Keratinocyte (primary cell): ENCODE results near the gene BLTP3A. TPM values are rescaled to one million over a fixed set of nuclear protein-coding genes. Genes with fewer than 3 reads are reported as not detected.
"Not testable (repeated sequence)": the region's sequence is repeated elsewhere in the genome, so short reads cannot be mapped to it uniquely, and the experiment has no call there.

Experiments used
- DNase-seq: peaks from one replicate; pipeline ENCODE4 v3.0.0-alpha.2; 2011; ENCODE audit warnings: low read depth, missing footprints, low spot score
- FAIRE-seq: peaks from 2 replicates; lab custom pipeline; 2011; peaks lifted over from hg19 to GRCh38; lab: Jason Lieb, UNC
- H2AFZ ChIP-seq: 2 replicates; pipeline ENCODE4 v1.6.0; 2012; ENCODE audit warnings: low read length, control low read depth, inconsistent platforms; ENCODE audit not compliant: control insufficient read depth
- H3K27ac ChIP-seq: 2 replicates; pipeline ENCODE4 v1.5.1; 2011; ENCODE audit warnings: low read length; ENCODE audit not compliant: control insufficient read depth, insufficient read depth
- H3K27me3 ChIP-seq: 3 replicates; pipeline ENCODE4 v1.6.0; 2011; ENCODE audit warnings: low read length; ENCODE audit not compliant: control insufficient read depth, insufficient read depth; ENCODE audit errors: extremely low read depth
- H3K36me3 ChIP-seq, 2 experiments: 2 replicates in 1 of 2; 3 replicates in 1 of 2; pipeline ENCODE4 v1.5.1; 2011; ENCODE audit warnings: low read length in 2 of 2, mild to moderate bottlenecking in 1 of 2; ENCODE audit not compliant: control insufficient read depth in 2 of 2, insufficient read depth in 2 of 2; ENCODE audit errors: extremely low read depth in 1 of 2
- H3K4me1 ChIP-seq: 3 replicates; pipeline ENCODE4 v1.5.1; 2011; ENCODE audit warnings: low read length; ENCODE audit not compliant: control insufficient read depth, insufficient read depth; ENCODE audit errors: extremely low read depth
- H3K4me2 ChIP-seq: 3 replicates; pipeline ENCODE4 v1.6.0; 2011; ENCODE audit warnings: low read depth, low read length; ENCODE audit not compliant: control insufficient read depth, insufficient read depth; ENCODE audit errors: extremely low read depth
- H3K4me3 ChIP-seq, 3 experiments: fragments of 200-600 bp in 1 of 3; sonication (generic) in 1 of 3; 2 replicates in 2 of 3; 3 replicates in 1 of 3; pipeline ENCODE4 v1.5.1; 2011 to 2016; ENCODE audit warnings: low read length in 3 of 3, mild to moderate bottlenecking in 3 of 3, control low read depth in 2 of 3, inconsistent platforms in 1 of 3, low read depth in 1 of 3, mixed read lengths in 1 of 3, mixed run types in 1 of 3, moderate library complexity in 1 of 3; ENCODE audit not compliant: control insufficient read depth in 2 of 3, insufficient read depth in 2 of 3; ENCODE audit errors: extremely low read depth in 1 of 3
- H3K79me2 ChIP-seq: 2 replicates; pipeline ENCODE4 v1.6.0; 2012; ENCODE audit warnings: low read length; ENCODE audit not compliant: control insufficient read depth, insufficient read depth
- H3K9ac ChIP-seq: 3 replicates; pipeline ENCODE4 v1.6.0; 2011; ENCODE audit warnings: low read length; ENCODE audit not compliant: control insufficient read depth, insufficient read depth; ENCODE audit errors: extremely low read depth
- H3K9me1 ChIP-seq: 3 replicates; pipeline ENCODE4 v1.6.0; 2011; ENCODE audit warnings: low read length; ENCODE audit not compliant: control insufficient read depth, insufficient read depth; ENCODE audit errors: extremely low read depth
- H3K9me3 ChIP-seq: 2 replicates; pipeline ENCODE4 v1.5.1; 2012; ENCODE audit warnings: low read depth, low read length; ENCODE audit not compliant: control insufficient read depth
- H4K20me1 ChIP-seq: 3 replicates; pipeline ENCODE4 v1.6.0; 2011; ENCODE audit warnings: low read length; ENCODE audit not compliant: control insufficient read depth, insufficient read depth; ENCODE audit errors: extremely low read depth
- CTCF ChIP-seq, 3 experiments: IDR thresholded peaks in 1 of 3; conservative IDR thresholded peaks in 1 of 3; optimal IDR thresholded peaks in 1 of 3; 2 replicates in 2 of 3; 3 replicates in 1 of 3; pipeline versions ENCODE3 to v1.5.1; 2011; ENCODE audit warnings: low read length in 3 of 3, mild to moderate bottlenecking in 3 of 3, moderate library complexity in 2 of 3, control low read depth in 1 of 3, inconsistent platforms in 1 of 3; ENCODE audit not compliant: insufficient read depth in 2 of 3; ENCODE audit errors: extremely low read depth in 1 of 3
- dilution Hi-C: fragments of 300-500 bp; cut with MboI; formaldehyde crosslinking; loops from one replicate; pipeline ENCODE4 v1.7.0; 2020; ENCODE audit warnings: low sequenced_read_pairs; ENCODE audit not compliant: extremely low pct_ligation_motif_present
- polyA plus RNA-seq, 5 experiments: library from polyadenylated mRNA; depleted of rRNA in 3 of 5; stranded (reverse) in 3 of 5; stranded (forward) in 1 of 5; unstranded in 1 of 5; fragments of >200 nt; gene quantifications; 1 replicate in 1 of 5; 2 replicates in 3 of 5; 3 replicates in 1 of 5; pipeline versions ENCODE4 v1.2.1 to v1.2.3, GENCODE V29; 2011 to 2012; ENCODE audit warnings: missing spikeins in 2 of 5, low read depth in 1 of 5, low replicate concordance in 1 of 5

The BLTP3A gene
- polyA plus RNA-seq, 1 donor (not counting 4 experiments of a cell fraction or from before 2014, with no cell fraction given) = 4.9 TPM

GRCh38 chr6:34817446-34817845 lies 25.6 kb downstream of the BLTP3A start:
- peaks cover 0 to 5% of the 10 kb centered on the region in 2 experiments for H3K36me3 ChIP-seq
- no peak overlapping the region for H3K27ac ChIP-seq
- H3K9me3 ChIP-seq = no peaks in the 10 kb centered on the region
- peaks cover 2% of the 10 kb centered on the region for H3K4me1 ChIP-seq
- no peak overlapping the region for H2AFZ ChIP-seq
- H3K9ac ChIP-seq = no peak overlapping the region
- H3K9me1 ChIP-seq = no peaks in the 10 kb centered on the region
- no peak for FAIRE-seq
- no peaks in the 10 kb centered on the region for H3K27me3 ChIP-seq
- no peak overlapping the region for H3K4me3 ChIP-seq
- peaks cover 2% of the 10 kb centered on the region for H3K79me2 ChIP-seq
- no peaks in the 10 kb centered on the region for H4K20me1 ChIP-seq
- H3K4me2 ChIP-seq = no peak overlapping the region
- dilution Hi-C loops = no loop called here
- TF ChIP-seq CTCF (optimal IDR thresholded peaks at IDR 0.05 in 1 of 3, IDR thresholded peaks at IDR 0.05 in 1 of 3, conservative IDR thresholded peaks at IDR 0.05 in 1 of 3; ENCODE audit: extremely low read depth in 1 of 3, insufficient read depth in 2 of 3, low read length in 3 of 3) = no peak
- DNase-seq = no peak

- DNase-seq, H2AFZ ChIP-seq, H3K4me1 ChIP-seq, H3K4me2 ChIP-seq, FAIRE-seq, H3K9me1 ChIP-seq, H3K9ac ChIP-seq, H3K79me2 ChIP-seq, H3K27ac ChIP-seq, dilution Hi-C loops, H3K27me3 ChIP-seq, H3K4me3 ChIP-seq, H3K9me3 ChIP-seq, H4K20me1 ChIP-seq, H3K36me3 ChIP-seq: not testable (repeated sequence)
Observed at GRCh38 chr6:34818872-34819570, 27.1 kb downstream of the BLTP3A start.
